PC-3 (cell line): ENCODE results near the gene BOLA1. TPM values are rescaled to one million over a fixed set of nuclear protein-coding genes. Genes with fewer than 3 reads are reported as not detected.
"Not testable (repeated sequence)": the region's sequence is repeated elsewhere in the genome, so short reads cannot be mapped to it uniquely, and the experiment has no call there.

Experiments
- ATAC-seq: fragments of 200-7000 bp; cut with Tn5 transposase; 2 replicates; pipeline ENCODE4 v1.9.1; 2020; ENCODE audit warnings: mild to moderate bottlenecking, moderate library complexity
- Bru-seq: library from RNA; stranded (reverse); fragments of 400-500 nt; gene quantifications from one replicate; lab custom pipeline; 2021; lab: Mats Ljungman, UMichigan
- BruChase-seq, 2 experiments: library from RNA; stranded (reverse); fragments of 400-500 nt; gene quantifications; one replicate each; lab custom pipeline; 2021; lab: Mats Ljungman, UMichigan
- BruUV-seq: library from RNA; stranded (reverse); fragments of 400-500 nt; replicated peaks from 2 replicates; lab custom pipeline; 2021; lab: Mats Ljungman, UMichigan
- CTCF ChIA-PET: fragments of 300-600 bp; sonication (Branson Sonifier 250); formaldehyde crosslinking; loops from one replicate; lab custom pipeline; 2022; ENCODE audit warnings: antibody characterized with exemption; lab: Charles Lee
- POLR2A ChIA-PET: fragments of 300-600 bp; sonication (Branson Sonifier 250); formaldehyde crosslinking; loops from one replicate; lab custom pipeline; 2022; ENCODE audit warnings: antibody characterized with exemption; ENCODE audit not compliant: unreplicated experiment; lab: Charles Lee
- DNase-seq: peaks from one replicate; pipeline ENCODE4 v3.0.0-alpha.2; 2015
- H2AFZ ChIP-seq: fragments of 300-600 bp; sonication (generic); 2 replicates; pipeline ENCODE4 v1.6.0; 2016; ENCODE audit warnings: antibody characterized with exemption, low read length
- H3F3A ChIP-seq: fragments of 300-600 bp; sonication (generic); one replicate; pipeline ENCODE4 v1.6.0; 2017; ENCODE audit warnings: antibody characterized with exemption, low read length, control low read depth, mild to moderate bottlenecking; ENCODE audit not compliant: unreplicated experiment
- H3K27ac ChIP-seq: fragments of 300-600 bp; sonication (generic); 2 replicates; pipeline ENCODE4 v1.5.1; 2016; ENCODE audit warnings: mild to moderate bottlenecking, low read length
- H3K27me3 ChIP-seq: fragments of 300-600 bp; sonication (generic); 2 replicates; pipeline ENCODE4 v1.6.1; 2016; ENCODE audit warnings: low read length, mixed read lengths
- H3K36me3 ChIP-seq: fragments of 300-600 bp; sonication (generic); 2 replicates; pipeline ENCODE4 v1.6.1; 2016; ENCODE audit warnings: low read depth, mixed run types, low read length, mixed read lengths
- H3K4me1 ChIP-seq: fragments of 300-600 bp; sonication (generic); 2 replicates; pipeline ENCODE4 v1.5.1; 2016; ENCODE audit warnings: low read length; ENCODE audit not compliant: insufficient read depth
- H3K4me2 ChIP-seq: fragments of 300-600 bp; sonication (generic); 2 replicates; pipeline ENCODE4 v1.6.0; 2016; ENCODE audit warnings: low read length
- H3K4me3 ChIP-seq: fragments of 300-600 bp; sonication (generic); 2 replicates; pipeline ENCODE4 v1.5.1; 2016; ENCODE audit warnings: mild to moderate bottlenecking, low read length, mixed read lengths
- H3K79me2 ChIP-seq: fragments of 300-600 bp; sonication (generic); 2 replicates; pipeline ENCODE4 v1.6.1; 2017; ENCODE audit warnings: low read length, mixed read lengths
- H3K9ac ChIP-seq: fragments of 300-600 bp; sonication (generic); 2 replicates; pipeline ENCODE4 v1.6.0; 2016; ENCODE audit warnings: mild to moderate bottlenecking, low read length
- H3K9me2 ChIP-seq: fragments of 300-600 bp; sonication (generic); replicated peaks from 2 replicates; pipeline ENCODE4 v1.6.1; 2016; ENCODE audit warnings: mixed run types, low read length, mixed read lengths
- H3K9me3 ChIP-seq: fragments of 300-600 bp; sonication (generic); 2 replicates; pipeline ENCODE4 v1.6.1; 2016; ENCODE audit warnings: low read length, mixed read lengths
- H4K20me1 ChIP-seq: fragments of 300-600 bp; sonication (generic); 2 replicates; pipeline ENCODE4 v1.6.1; 2016; ENCODE audit warnings: low read length, mixed read lengths
- EZH2 ChIP-seq: fragments of 300-600 bp; sonication (generic); IDR thresholded peaks from one replicate; pipeline ENCODE4 v1.6.1; 2017; ENCODE audit warnings: antibody characterized with exemption, mild to moderate bottlenecking, low read length; ENCODE audit not compliant: unreplicated experiment
- EZH2phosphoT487 ChIP-seq: fragments of 300-600 bp; sonication (generic); IDR thresholded peaks from 2 replicates; pipeline ENCODE4 v1.6.1; 2018; ENCODE audit warnings: mild to moderate bottlenecking, antibody characterized with exemption, low read length, borderline replicate concordance
- intact Hi-C: fragments of 100-400 bp; cut with micrococcal nuclease; formaldehyde crosslinking; loops from 2 replicates; pipeline ENCODE4 v1.9.0; 2023
- long read RNA-seq: library from polyadenylated mRNA; unstranded; transcript quantifications from one replicate; pipeline ENCODE4 v2.0.0, GENCODE V29; 2021; ENCODE audit not compliant: unreplicated experiment
- total RNA-seq: library from RNA; depleted of rRNA; stranded (reverse); fragments of >200 nt; gene quantifications from 2 replicates; pipeline ENCODE4 v1.2.3, GENCODE V29; 2014; rRNA removed
- TF ChIP-seq, protein P1 (sequence below): fragments of 300-600 bp; sonication (generic); conservative IDR thresholded peaks from 2 replicates; pipeline ENCODE4 v1.5.1; 2017; ENCODE audit warnings: antibody characterized with exemption, low read depth, mild to moderate bottlenecking, low read length

The BOLA1 gene, protein sequence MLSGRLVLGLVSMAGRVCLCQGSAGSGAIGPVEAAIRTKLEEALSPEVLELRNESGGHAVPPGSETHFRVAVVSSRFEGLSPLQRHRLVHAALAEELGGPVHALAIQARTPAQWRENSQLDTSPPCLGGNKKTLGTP
- total RNA-seq = 27.6 and 38.6 TPM in 2 replicates
- percentile 43 among the genes with signal in this experiment for Bru-seq, nascent RNA
- BruChase-seq, experiment 1, labeled RNA remaining after a 6-hour chase = percentile 45 among the genes with signal in this experiment
- BruChase-seq, experiment 2, labeled RNA remaining after a 2-hour chase = percentile 45 among the genes with signal in this experiment
- long read RNA-seq, transcript BOLA1-202 (2 exons, 859 nt) = major isoform, 9 of 14 reads
- long read RNA-seq, partial matches to known transcripts = 0 of 14 reads
- long read RNA-seq, other reads (novel, unspliced or antisense) = 4 of 14 reads

DNA sequence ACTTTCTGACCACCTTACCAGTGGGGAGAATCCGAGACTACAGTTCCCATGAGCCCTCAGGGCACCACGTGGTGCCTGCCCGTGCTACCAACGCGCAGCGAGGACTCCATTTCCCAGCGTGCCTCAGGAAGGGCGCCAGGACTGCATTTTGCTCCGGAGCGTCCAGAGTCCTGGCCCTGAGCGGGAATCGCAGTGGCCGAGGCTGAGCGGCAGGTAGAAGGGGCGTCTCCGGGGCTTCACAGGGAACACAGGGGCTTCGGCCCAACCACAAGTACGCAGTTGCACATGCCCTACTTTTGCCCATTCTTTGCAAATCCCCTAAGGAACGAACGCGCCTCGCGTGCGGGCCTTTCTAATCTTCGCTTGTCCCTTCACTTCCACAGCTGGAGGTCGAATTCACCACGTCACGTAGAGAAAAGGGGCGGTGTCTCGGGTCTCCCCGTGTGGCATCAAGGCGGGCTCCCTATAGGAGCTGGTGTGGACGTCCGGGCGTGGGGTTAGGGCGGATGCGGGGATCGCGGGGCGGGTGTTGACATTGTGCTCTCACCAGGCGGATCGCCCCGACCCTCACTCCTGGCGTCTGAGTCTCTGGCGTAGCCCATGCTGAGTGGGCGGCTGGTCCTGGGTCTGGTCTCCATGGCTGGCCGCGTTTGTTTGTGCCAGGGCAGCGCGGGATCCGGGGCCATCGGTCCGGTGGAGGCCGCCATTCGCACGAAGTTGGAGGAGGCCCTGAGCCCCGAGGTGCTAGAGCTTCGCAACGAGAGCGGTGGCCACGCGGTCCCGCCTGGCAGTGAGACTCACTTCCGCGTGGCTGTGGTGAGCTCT is at the start of gene BOLA1:
Gene BOLA1, plus strand, starts transcription at position 109 of the 825 bp plus-strand sequence. Its CDS starts 492 bp downstream, at position 601.
- DNase-seq (peak; percentile 94), ATAC-seq (peak; percentile 98)
- Histone ChIP-seq H3K27ac (peak within 1 kb of the TSS; percentile 15; the same call in 1 of the 2 replicates), H4K20me1 (no peaks in the 10 kb centered on the region), H3K79me2 (peaks cover 5% of the 10 kb centered on the region; the same call in 1 of the 2 replicates), H3F3A (no peaks in the 10 kb centered on the region), H3K9me2 (no peaks in the 10 kb centered on the region), H3K4me2 (peak within 1 kb of the TSS; percentile 90), H2AFZ (peak within 1 kb of the TSS; percentile 95), H3K4me3 (peak within 1 kb of the TSS; percentile 68), H3K9ac (peak within 1 kb of the TSS; percentile 75), H3K27me3 (no peaks in the 10 kb centered on the region), H3K4me1 (peaks cover 7% of the 10 kb centered on the region; the same call in 1 of the 2 replicates), H3K36me3 (no peaks in the 10 kb centered on the region), H3K9me3 (no peaks in the 10 kb centered on the region)
- BruUV-seq = TSS peak; percentile 82
- TF ChIP-seq, protein P1, sequence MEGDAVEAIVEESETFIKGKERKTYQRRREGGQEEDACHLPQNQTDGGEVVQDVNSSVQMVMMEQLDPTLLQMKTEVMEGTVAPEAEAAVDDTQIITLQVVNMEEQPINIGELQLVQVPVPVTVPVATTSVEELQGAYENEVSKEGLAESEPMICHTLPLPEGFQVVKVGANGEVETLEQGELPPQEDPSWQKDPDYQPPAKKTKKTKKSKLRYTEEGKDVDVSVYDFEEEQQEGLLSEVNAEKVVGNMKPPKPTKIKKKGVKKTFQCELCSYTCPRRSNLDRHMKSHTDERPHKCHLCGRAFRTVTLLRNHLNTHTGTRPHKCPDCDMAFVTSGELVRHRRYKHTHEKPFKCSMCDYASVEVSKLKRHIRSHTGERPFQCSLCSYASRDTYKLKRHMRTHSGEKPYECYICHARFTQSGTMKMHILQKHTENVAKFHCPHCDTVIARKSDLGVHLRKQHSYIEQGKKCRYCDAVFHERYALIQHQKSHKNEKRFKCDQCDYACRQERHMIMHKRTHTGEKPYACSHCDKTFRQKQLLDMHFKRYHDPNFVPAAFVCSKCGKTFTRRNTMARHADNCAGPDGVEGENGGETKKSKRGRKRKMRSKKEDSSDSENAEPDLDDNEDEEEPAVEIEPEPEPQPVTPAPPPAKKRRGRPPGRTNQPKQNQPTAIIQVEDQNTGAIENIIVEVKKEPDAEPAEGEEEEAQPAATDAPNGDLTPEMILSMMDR = no peak
- no peak for TF ChIP-seq EZH2phosphoT487
- no peak for TF ChIP-seq EZH2
- ChIA-PET POLR2A (no interaction called here), CTCF (no interaction called here)
- intact Hi-C loops = loop anchor here (10.0 kb wide), 1 partner anchor 285 kb away; no protein-coding TSS in a partner anchor

DNA sequence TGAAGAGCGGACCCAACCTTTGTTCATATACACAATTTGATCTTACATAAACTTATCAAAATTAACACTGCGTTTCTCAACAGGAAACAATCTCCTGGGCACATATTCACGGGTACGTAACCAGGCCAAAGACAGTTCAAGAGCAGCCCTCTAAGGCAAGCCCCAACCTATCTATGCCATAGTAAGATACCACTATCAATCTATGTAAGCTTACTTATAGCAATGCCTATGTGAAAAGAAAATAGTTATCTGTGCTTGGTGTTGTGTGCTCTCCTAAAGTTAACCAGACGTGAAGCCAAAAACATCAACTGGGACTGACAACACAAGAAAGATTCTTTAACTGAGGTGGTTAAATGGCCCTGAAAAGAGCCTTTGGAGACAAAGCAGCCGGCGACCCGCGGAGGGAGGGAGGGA is 49.4 kb upstream of the BOLA1 start:
- no peaks in the 10 kb centered on the region for H3K9me3 ChIP-seq
- H3K9ac ChIP-seq = peak overlapping the region; percentile 83
- intact Hi-C loops = no loop called here
- no peak overlapping the region for H2AFZ ChIP-seq
- no peak for TF ChIP-seq EZH2phosphoT487
- TF ChIP-seq EZH2 = no peak
- TF ChIP-seq, protein P1 = no peak
- BruUV-seq = no TSS peak
- ATAC-seq = no peak
- CTCF ChIA-PET = no interaction called here
- H3K36me3 ChIP-seq = no peaks in the 10 kb centered on the region
- H3K27ac ChIP-seq = peak overlapping the region; percentile 37
- peaks cover 32% of the 10 kb centered on the region for H3K4me1 ChIP-seq
- peak overlapping the region; percentile 90 for H3K4me3 ChIP-seq
- peaks cover 5% of the 10 kb centered on the region for H4K20me1 ChIP-seq
- no peaks in the 10 kb centered on the region for H3K27me3 ChIP-seq
- POLR2A ChIA-PET = interaction anchor here (0.6 kb wide), 1 partner anchor 36 kb away, joined by 5 read pairs; no protein-coding TSS in a partner anchor
- peak; percentile 17 for DNase-seq
- H3K79me2 ChIP-seq = peaks cover 52% of the 10 kb centered on the region
- no peaks in the 10 kb centered on the region for H3F3A ChIP-seq
- no peaks in the 10 kb centered on the region for H3K9me2 ChIP-seq
- peak overlapping the region; percentile 98 for H3K4me2 ChIP-seq

DNA sequence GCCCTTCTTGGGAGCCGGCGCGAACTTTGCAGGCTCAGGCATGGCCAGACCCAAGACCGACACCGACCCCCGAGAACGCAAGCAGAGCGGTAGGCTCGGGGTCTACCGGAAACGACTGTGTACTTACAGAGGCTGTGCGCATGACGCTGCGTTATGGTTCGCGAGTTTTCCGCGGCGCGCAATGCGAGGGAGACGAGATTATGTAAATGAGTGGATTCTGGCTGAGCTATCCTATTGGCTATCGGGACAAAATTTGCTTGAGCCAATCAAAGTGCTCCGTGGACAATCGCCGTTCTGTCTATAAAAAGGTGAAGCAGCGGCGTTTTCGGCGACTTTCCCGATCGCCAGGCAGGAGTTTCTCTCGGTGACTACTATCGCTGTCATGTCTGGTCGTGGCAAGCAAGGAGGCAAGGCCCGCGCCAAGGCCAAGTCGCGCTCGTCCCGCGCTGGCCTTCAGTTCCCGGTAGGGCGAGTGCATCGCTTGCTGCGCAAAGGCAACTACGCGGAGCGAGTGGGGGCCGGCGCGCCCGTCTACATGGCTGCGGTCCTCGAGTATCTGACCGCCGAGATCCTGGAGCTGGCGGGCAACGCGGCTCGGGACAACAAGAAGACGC is 48.5 kb upstream of the BOLA1 start:
- H2AFZ ChIP-seq, H3K9me3 ChIP-seq, H3K27me3 ChIP-seq, H3F3A ChIP-seq, H3K9ac ChIP-seq, H3K9me2 ChIP-seq, H3K27ac ChIP-seq, CTCF ChIA-PET, H3K36me3 ChIP-seq, H3K4me2 ChIP-seq, H3K4me3 ChIP-seq, DNase-seq, H4K20me1 ChIP-seq, intact Hi-C loops, POLR2A ChIA-PET: not testable (repeated sequence)
- peaks cover 23% of the 10 kb centered on the region for H3K4me1 ChIP-seq
- peak; percentile 50 for ATAC-seq
- BruUV-seq = TSS peak; percentile 92
- peaks cover 43% of the 10 kb centered on the region for H3K79me2 ChIP-seq

DNA sequence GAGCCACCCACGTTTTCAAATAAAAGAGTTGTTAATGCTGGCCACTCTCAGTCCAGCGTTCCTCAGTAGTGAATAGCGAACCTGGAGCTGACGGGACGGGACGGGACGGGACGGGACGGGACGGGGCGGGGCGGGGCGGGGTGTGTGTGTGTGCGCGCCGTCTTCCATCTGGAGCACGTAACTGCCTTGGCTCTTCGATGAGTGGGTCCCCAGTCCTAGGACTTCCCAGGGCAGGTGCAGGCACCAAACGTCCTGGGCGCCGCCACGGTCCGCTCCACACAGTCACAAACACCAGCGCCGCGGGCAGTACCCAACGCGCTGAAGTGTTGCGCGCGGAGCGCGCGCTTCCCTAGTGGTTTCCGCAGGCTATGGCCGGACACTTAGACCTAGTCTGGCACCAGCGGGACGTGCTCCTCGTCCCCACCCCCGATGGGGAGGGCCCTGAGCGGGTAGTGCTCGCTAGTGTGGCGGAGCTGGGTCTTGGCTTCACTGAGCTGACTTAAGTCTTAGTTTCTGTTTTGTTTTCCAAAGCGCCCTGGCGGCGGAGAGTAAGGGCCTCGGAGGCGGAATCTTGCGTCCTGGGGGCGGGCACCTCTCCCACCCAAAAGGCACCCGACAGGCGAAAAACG is 47.7 kb upstream of the BOLA1 start:
- DNase-seq, H3K27me3 ChIP-seq, H3K9me3 ChIP-seq, H3K36me3 ChIP-seq, H3K9ac ChIP-seq, H3K9me2 ChIP-seq, CTCF ChIA-PET, H3K27ac ChIP-seq, intact Hi-C loops, H3K4me2 ChIP-seq, H3K4me3 ChIP-seq, POLR2A ChIA-PET, H2AFZ ChIP-seq, H3F3A ChIP-seq, BruUV-seq, H4K20me1 ChIP-seq: not testable (repeated sequence)
- H3K79me2 ChIP-seq = peaks cover 35% of the 10 kb centered on the region
- peak; percentile 25 for ATAC-seq
- H3K4me1 ChIP-seq = peaks cover 23% of the 10 kb centered on the region
